ENCODE results near the gene EPN1. TPM values are rescaled to one million over a fixed set of nuclear protein-coding genes. Genes with fewer than 3 reads are reported as not detected.

EPN1 gene
- total and polyA plus RNA-seq, 2 of the 13 experiments (the other 11 are each of a cell fraction or from before 2014, with no cell fraction given) = 28.9 to 31.7 TPM

- TF ChIP-seq HMGXB3 (CRISPR knock-in tag; IDR thresholded peaks at IDR 0.05; ENCODE audit: borderline replicate concordance) (no peak), ZNF512B (CRISPR knock-in tag; IDR thresholded peaks at IDR 0.05; ENCODE audit: borderline replicate concordance) (no peak), RBFOX2 (IDR thresholded peaks at IDR 0.05; ENCODE audit: low read depth, low read length) (peak; percentile 89), RARA (CRISPR knock-in tag; IDR thresholded peaks at IDR 0.05) (peak; percentile 48), FOXA1 (IDR thresholded peaks at IDR 0.05) (no peak), FOXA1 (CRISPR knock-in tag; IDR thresholded peaks at IDR 0.05) (no peak), ZNF296 (CRISPR knock-in tag; conservative IDR thresholded peaks at IDR 0.05) (no peak), BCLAF1 (IDR thresholded peaks at IDR 0.05) (no peak), KDM5A (IDR thresholded peaks at IDR 0.05; ENCODE audit: borderline replicate concordance, low read length) (peak; percentile 77; the same call in 1 of the 2 replicates), HMGXB4 (CRISPR knock-in tag; IDR thresholded peaks at IDR 0.05; ENCODE audit: borderline replicate concordance in 1 of 2, low read depth in 1 of 2) (peak; percentile 96 to 98), ZMAT3 (CRISPR knock-in tag; conservative IDR thresholded peaks at IDR 0.05) (no peak), ZFX (CRISPR knock-in tag; IDR thresholded peaks at IDR 0.05; ENCODE audit: low read depth) (peak; percentile 66), GPBP1L1 (CRISPR knock-in tag; IDR thresholded peaks at IDR 0.05) (no peak), SALL2 (CRISPR knock-in tag; IDR thresholded peaks at IDR 0.05) (no peak)
Observed at GRCh38 chr19:55653651-55654322, 21.2 kb upstream of the EPN1 start (continued).
